CD4-positive, alpha-beta T cell treated with Interleukin-17A for 1 hour (primary cell): Measurements from ENCODE around the gene SPON1.
A peak's percentile ranks its signal among the peaks of the same experiment; 100 is the strongest.

Experiments used
- DNase-seq: peaks from one replicate; pipeline ENCODE4 v3.0.0-alpha.2; 2020

Gene SPON1

DNA sequence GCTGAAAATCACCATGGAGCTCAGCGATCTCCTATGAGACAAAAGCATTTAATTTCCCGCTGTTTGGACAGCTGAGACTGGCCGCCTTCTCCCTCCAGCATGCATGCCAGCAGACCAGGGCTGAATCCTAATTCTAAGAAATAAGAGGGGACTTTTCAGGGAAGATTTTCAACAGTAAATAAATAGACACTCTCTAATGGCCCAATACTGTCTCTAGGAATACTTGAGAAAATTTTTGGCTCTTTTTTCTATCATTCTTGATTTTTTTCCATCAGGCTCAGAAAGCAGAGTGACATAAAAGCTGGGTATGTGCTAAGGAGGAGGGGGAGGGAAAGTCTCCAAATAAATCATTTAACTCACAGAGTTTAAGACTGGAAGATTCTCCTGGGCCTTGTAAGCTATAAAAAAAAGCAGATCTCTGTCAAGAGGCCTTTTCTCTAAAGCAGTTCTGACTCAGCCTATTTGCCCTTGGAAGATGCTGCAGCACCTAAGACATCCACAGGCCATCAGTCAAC, 17.6 kb upstream of the SPON1 start:
- no peak for DNase-seq

GRCh38 chr11:13947379-13947778, 15.1 kb upstream of the SPON1 start:
- no peak for DNase-seq

DNA sequence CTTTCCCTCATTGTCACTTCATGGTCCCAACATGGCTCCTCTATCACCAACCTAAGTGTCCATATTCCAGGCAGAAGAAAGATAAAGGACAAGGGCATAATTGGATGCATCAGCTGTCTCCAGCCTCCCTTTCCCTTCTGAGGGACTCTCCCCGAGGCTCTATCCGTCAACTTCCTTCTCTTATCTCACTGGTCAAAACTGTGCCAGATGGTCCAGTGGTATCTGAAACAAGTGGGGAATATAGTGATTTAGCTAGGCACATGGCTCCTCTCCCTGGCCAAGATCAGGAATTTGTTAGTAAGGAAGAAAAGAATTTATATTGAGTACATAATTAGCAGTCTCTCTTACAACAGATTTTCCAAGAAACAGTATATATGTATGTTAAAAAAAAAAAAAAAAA, 12.6 kb upstream of the SPON1 start:
- no peak for DNase-seq

DNA sequence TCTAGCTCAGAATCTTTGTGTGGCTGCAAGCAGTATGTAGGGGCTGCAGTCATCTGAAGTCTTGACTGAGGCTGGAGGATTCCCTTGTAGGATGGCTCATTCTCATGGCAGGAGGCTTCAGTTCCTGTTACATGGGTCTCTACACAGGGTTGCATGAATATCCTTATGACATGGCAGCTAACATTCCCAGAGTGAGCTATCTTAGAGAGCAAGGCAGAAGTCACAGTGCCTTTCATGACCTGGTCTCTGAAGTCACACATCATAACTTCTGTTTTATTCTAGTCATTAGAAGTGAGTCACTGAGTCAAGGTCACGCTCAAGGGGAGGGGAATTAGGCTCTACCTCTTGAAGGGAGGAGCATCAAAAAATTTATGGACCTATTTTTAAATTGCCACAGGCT, 10.3 kb upstream of the SPON1 start:
- no peak for DNase-seq

- no peak for DNase-seq
These were observed 9.9 kb upstream of the SPON1 start for GRCh38 chr11:13952668-13953067.

- DNase-seq = no peak
These were observed 7.9 kb upstream of the SPON1 start for GRCh38 chr11:13954591-13954990.

- peak; percentile 68 for DNase-seq
These were observed 6.5 kb upstream of the SPON1 start for GRCh38 chr11:13955971-13956421.

GRCh38 chr11:13956988-13957387, 5.5 kb upstream of the SPON1 start:
- DNase-seq = no peak

- no peak for DNase-seq
These were observed 3.7 kb upstream of the SPON1 start for GRCh38 chr11:13958641-13959400.

DNA sequence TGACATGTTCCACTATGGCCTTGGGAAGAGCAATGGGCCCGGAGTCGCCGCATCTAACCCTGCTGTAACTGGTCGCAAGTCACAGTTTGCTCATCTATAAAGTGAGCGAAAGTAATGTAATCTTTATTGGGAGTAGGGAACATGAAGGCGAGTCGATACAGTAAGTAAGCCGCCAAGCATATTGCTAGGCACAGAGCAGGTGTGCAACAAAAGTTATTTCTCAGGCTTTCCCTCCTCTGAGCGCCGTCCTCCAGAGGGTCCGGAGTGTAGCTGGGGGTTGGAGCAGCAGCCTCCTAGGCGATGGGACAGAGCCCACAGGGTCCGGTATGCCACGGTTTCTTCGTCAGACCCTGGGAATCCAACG, 343 bp upstream of the SPON1 start:
- DNase-seq = no peak

DNA sequence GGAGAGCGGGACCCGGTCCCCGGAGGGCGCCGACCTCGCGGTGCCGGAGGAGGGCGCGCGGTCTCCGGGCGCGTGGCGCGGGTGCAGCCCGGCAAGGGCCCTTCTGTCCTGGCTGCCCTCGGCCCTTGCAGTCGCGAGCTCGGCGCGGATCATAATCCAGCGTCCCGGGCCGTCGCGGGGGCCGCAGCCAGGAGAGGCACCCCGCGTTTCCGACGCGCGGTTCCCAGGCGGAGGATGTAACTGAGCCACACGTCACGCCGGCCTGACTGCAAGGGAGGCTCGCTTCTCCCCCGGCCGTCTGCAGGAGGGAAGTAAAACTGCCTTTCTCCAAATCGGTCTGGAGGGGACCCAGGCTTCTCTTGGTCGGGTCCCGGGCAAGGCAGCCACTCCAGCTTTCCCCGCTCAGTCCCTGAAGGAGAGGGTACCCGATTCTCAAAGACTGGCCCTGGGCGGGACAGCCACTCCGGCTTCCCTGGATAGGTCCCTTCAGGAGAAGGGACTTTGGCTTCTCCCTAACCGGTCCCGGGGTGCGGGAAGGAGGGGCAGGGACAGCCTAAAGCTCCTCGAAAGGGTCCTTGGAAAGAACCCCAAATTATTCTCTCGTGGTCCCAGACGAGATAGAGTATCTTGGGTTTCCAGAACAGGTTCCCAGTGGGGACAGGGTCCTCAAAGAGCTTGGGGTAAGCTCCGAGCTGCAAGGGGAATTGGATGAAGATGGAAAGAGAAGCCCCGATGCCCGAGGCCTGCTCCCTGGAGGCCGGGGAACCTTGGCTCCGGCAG, 836 bp downstream of the SPON1 start:
- peak; percentile 9 for DNase-seq

GRCh38 chr11:13963949-13964770, 1.6 kb downstream of the SPON1 start:
- DNase-seq = no peak

- no peak for DNase-seq
These were observed 2.2 kb downstream of the SPON1 start for GRCh38 chr11:13964771-13965074.

DNA sequence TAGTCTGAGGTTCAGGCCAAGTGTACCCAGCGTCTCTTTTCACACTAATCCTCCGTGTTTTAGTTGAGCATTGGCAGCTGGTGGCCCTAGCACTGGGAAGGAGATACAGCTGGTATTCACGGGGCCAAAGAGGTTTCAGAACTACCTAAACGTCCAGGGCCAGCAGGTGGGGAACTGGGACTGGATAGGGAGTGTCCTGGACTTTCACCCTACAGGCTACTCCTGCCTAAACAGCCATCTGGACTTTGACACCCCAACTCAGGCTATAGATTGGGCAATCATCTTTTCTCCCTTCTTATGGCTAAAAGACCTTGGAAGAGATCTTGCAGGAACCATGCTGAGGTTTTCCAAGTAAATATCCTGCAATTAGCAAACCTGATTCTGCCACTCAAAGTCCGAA, 2.8 kb downstream of the SPON1 start:
- no peak for DNase-seq

- no peak for DNase-seq
These were observed 3.5 kb downstream of the SPON1 start for GRCh38 chr11:13966013-13966412.

- no peak for DNase-seq
These were observed 4.0 kb downstream of the SPON1 start for GRCh38 chr11:13966486-13966885.

DNA sequence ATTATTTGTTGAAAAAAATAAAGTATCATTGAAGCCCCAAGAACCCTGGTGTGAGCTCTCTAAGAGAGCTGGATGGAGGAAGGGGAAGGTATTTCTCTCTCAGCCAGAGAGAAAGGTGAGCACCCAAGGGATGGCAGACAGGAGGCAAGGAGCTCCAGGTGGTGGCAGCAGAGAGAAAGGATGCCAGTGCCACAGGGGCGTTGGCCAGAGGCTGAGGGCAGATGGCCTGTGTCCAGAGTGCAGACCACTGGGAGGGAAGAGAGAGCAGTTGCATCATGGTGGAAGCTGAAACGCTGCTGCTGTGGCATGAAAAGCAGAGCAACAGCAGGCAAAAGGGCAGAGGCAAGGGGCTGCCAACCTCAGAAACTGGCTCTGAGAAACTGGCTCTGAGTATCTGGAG, 8.5 kb downstream of the SPON1 start:
- DNase-seq = no peak

GRCh38 chr11:13972043-13972910, 9.8 kb downstream of the SPON1 start:
- DNase-seq = no peak

DNA sequence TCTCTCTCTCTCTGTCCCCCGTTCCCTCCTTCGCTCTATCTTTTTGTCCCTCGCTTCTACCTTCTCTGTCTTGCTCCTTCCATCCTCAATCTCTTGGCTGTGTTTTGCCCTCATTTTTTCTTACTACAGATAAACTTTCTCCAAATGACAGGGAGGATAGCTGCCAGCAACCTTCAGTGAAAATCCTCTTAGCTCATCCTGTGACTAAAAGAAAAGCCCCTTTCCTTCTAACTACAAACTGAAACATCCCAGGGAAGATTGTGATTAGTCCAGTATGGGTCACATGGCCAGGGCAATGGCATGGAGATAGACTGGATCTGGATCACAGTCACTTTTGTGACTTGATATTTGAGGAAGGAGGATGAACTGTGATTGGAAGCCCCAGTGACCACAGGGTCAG, 10.4 kb downstream of the SPON1 start:
- no peak for DNase-seq

DNA sequence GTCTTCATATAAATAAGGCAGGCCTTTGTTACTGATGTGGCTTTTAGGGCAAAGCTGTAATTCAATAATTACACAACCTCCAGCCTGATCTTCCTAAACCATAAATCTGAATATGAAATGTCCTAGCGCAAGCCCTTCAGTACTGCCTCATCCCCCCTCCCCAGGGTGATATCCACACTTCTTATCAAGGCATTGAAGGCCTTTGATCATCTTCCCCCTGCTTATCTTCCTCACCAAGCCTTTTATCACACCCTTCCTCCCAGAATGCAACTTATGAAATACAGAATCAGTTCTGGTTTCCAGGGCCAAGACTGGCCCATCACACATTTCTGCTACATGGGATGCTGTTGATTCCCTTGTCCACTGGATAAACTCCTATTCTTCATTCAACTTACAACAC, 12.1 kb downstream of the SPON1 start:
- DNase-seq = no peak

GRCh38 chr11:13983081-13983751, 20.7 kb downstream of the SPON1 start:
- no peak for DNase-seq
